PFSK-1 (cell line): ENCODE results near the gene DOCK8.

Source experiments
- FOXP2 ChIP-seq: optimal IDR thresholded peaks from 2 replicates; pipeline ENCODE3; 2011; ENCODE audit warnings: borderline replicate concordance, control low read depth, inconsistent platforms; ENCODE audit not compliant: insufficient read depth; ENCODE audit errors: extremely low read length, extremely low read depth
- POLR2AphosphoS5 ChIP-seq: IDR thresholded peaks from 2 replicates; pipeline ENCODE4 v1.6.1; 2012; ENCODE audit warnings: low read depth, mild to moderate bottlenecking, control low read depth, low read length, moderate library complexity
- SIN3A ChIP-seq: IDR thresholded peaks from 2 replicates; pipeline ENCODE4 v1.6.1; 2012; ENCODE audit warnings: mild to moderate bottlenecking, low read length, moderate library complexity, borderline replicate concordance; ENCODE audit not compliant: insufficient read depth
- TAF1 ChIP-seq: IDR thresholded peaks from 2 replicates; pipeline ENCODE4 v1.6.1; 2012; ENCODE audit warnings: low read length, control low read depth, borderline replicate concordance; ENCODE audit not compliant: insufficient read depth
- TF ChIP-seq, protein P1 (sequence below), 2 experiments: IDR thresholded peaks; 2 replicates each; pipeline versions ENCODE4 v1.6.1 to v1.8.0; 2011 to 2012; ENCODE audit warnings: low read depth in 2 of 2, low read length in 2 of 2, control low read depth in 1 of 2, inconsistent platforms in 1 of 2, mild to moderate bottlenecking in 1 of 2, moderate library complexity in 1 of 2; ENCODE audit not compliant: insufficient read depth in 1 of 2

The DOCK8 gene

DNA sequence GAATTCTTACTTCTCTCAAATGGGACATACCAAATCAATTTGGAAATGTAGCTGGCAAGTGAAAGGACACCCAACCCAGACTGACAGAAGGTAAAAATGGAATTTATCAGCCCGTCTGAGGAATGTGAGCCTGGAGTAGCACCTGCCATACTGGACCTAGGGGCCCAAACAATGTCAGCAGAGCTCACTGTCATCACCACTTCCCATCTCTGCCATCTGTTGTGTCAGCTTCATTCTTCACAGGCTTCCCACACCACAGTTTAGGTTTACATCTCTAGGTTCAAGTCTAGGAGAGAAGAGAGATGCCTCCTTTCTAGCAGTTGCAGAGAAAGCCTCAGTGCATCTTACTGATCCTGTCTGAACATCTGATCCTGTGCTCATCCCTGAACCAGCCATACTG is 222.4 kb downstream of the DOCK8 start:
- no peak for TF ChIP-seq TAF1
- TF ChIP-seq, protein P1, sequence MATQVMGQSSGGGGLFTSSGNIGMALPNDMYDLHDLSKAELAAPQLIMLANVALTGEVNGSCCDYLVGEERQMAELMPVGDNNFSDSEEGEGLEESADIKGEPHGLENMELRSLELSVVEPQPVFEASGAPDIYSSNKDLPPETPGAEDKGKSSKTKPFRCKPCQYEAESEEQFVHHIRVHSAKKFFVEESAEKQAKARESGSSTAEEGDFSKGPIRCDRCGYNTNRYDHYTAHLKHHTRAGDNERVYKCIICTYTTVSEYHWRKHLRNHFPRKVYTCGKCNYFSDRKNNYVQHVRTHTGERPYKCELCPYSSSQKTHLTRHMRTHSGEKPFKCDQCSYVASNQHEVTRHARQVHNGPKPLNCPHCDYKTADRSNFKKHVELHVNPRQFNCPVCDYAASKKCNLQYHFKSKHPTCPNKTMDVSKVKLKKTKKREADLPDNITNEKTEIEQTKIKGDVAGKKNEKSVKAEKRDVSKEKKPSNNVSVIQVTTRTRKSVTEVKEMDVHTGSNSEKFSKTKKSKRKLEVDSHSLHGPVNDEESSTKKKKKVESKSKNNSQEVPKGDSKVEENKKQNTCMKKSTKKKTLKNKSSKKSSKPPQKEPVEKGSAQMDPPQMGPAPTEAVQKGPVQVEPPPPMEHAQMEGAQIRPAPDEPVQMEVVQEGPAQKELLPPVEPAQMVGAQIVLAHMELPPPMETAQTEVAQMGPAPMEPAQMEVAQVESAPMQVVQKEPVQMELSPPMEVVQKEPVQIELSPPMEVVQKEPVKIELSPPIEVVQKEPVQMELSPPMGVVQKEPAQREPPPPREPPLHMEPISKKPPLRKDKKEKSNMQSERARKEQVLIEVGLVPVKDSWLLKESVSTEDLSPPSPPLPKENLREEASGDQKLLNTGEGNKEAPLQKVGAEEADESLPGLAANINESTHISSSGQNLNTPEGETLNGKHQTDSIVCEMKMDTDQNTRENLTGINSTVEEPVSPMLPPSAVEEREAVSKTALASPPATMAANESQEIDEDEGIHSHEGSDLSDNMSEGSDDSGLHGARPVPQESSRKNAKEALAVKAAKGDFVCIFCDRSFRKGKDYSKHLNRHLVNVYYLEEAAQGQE (IDR thresholded peaks at IDR 0.05; ENCODE audit: insufficient read depth in 1 of 2, low read depth in 2 of 2, low read length in 2 of 2), result no peak
- TF ChIP-seq POLR2AphosphoS5, result no peak
- TF ChIP-seq SIN3A, result no peak
- no peak for TF ChIP-seq FOXP2

DNA sequence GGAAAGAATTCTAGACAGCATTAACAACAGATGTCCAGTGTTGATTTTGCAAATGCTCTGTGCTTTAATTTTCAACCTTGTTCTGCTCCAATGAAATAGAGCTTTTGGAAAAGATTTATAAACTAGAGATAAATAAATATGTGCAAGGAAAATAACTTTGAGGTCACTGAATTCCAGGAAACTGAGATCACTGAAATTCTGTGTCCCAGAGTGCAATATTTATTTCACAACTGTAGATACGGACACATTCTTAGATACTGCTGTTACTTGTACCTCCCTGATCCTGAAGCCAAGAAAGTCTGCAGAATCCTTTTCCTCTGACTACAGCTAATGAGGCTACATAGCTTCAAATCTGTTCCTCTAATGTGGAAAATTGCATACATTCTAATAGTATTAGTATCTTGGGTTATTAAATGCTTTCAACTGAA is 222.9 kb downstream of the DOCK8 start:
- TF ChIP-seq, protein P1 (IDR thresholded peaks at IDR 0.05; ENCODE audit: insufficient read depth in 1 of 2, low read depth in 2 of 2, low read length in 2 of 2), result no peak
- TF ChIP-seq FOXP2 (no peak), POLR2AphosphoS5 (no peak), TAF1 (no peak), SIN3A (no peak)

DNA sequence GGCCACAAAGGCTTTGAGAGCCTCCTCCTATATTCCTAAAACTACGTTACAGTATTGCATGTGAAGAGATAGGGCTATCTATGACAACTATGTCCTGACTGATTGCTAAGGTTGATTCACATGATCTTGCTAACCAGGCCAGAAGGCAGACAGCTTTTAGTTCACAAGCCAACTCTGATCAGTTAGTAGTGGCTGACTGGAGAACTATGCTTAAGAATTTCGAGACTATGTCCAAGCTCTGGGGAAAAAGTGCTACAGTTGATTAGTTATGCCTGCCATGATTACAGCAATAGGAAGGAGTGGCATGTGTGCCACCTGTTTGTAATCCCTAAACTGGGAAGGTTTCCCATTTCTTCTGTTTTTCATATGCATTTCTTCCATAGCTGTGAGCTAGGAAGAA is 223.4 kb downstream of the DOCK8 start:
- TF ChIP-seq TAF1 (no peak), FOXP2 (no peak), SIN3A (no peak), POLR2AphosphoS5 (no peak)
- TF ChIP-seq, protein P1 (IDR thresholded peaks at IDR 0.05; ENCODE audit: insufficient read depth in 1 of 2, low read depth in 2 of 2, low read length in 2 of 2), result no peak

DNA sequence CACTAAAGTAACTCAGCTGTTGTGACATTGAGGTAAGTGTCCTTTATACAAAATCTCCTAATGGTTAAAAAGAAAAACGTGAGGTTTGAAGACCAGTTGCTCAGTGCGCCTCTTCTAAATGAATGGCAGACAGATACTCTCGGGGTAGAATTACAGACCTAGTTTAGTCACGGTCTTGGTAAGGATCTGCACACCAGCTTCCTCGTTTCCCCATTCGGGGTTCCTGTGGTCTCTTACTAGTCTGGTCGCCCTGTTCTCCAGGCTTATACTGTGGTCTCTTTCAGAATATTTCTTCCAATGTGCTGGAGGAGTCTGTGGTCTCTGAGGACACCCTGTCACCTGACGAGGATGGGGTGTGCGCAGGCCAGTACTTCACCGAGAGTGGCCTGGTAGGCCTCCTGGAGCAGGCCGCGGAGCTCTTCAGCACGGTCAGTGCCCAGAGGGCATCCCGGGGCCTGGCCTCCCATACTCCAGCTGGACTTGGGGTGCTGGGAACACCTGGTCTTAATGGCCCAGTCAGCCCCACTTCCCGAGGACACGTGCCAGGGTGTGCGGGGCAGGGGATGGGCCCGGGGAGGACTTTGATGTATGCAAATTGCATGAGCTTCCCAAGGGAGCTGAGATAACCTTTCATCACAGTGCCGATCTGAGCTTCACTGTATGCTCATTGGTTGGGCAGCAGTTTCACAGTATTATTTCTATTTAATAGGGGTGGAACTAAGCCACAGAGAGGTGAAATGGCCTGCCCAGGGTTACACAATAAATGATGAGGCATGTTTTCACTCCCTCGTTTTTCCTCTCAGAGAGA is 224.5 kb downstream of the DOCK8 start:
- no peak for TF ChIP-seq FOXP2

DNA sequence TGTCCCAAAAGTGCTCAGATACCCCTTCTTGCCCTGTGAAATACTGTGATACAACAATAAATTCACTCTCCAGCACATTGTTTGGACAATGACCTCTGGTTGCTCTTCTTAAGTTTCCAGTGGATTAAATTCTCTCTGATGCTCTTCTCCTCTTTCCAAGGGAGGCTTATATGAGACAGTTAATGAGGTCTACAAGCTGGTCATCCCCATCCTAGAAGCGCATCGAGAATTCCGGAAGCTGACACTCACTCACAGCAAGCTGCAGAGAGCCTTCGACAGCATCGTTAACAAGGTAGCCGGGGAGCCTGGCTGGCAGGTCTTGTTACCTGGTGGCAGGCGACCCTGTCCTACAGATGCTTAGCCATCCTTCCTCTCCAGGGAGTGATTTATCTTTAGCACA is 226.5 kb downstream of the DOCK8 start:
- no peak for TF ChIP-seq SIN3A
- TF ChIP-seq, protein P1 (IDR thresholded peaks at IDR 0.05; ENCODE audit: insufficient read depth in 1 of 2, low read depth in 2 of 2, low read length in 2 of 2), result no peak
- no peak for TF ChIP-seq TAF1
- TF ChIP-seq FOXP2, result no peak
- TF ChIP-seq POLR2AphosphoS5, result no peak

DNA sequence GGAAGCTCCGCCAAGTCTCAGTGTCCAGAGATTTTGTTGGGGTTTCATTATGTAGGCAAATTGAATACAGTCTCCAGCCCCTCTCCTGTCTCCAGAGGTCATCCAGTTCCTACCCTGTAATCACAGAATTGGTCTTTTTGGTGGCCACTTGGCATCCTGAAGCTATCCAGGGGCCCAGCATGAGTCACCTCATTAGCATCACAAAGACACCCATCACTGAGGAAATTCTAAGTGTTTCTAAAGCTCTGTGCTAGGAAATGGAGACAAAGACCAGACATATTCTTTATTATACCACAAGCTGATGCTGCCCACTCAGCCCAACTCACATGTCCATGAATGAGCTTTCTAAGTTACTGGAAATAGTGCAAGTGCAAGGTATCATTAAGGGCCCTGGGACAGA is 229.9 kb downstream of the DOCK8 start:
- no peak for TF ChIP-seq POLR2AphosphoS5
- no peak for TF ChIP-seq SIN3A
- no peak for TF ChIP-seq TAF1
- TF ChIP-seq, protein P1 (IDR thresholded peaks at IDR 0.05; ENCODE audit: insufficient read depth in 1 of 2, low read depth in 2 of 2, low read length in 2 of 2), result no peak
- no peak for TF ChIP-seq FOXP2
